Stimulated activated CD8-positive, alpha-beta memory T cell treated with anti-CD3 and anti-CD28 coated beads, Interleukin-4, amount 100 ng/mL, for 1 hour (primary cell): Measurements from ENCODE around the gene COL19A1.
"Not testable (repeated sequence)": the region's sequence is repeated elsewhere in the genome, so short reads cannot be mapped to it uniquely, and the experiment has no call there.

ENCODE experiments used
- DNase-seq, 2 donors: peaks; one replicate each; pipeline ENCODE4 v3.0.0-alpha.2; 2020; ENCODE audit warnings: low read depth in 2 of 2, low spot score in 1 of 2

COL19A1 gene

GRCh38 chr6:69900869-69901268 lies 34.5 kb downstream of the COL19A1 start:
- no peak for DNase-seq

GRCh38 chr6:69901361-69901760 lies 35.0 kb downstream of the COL19A1 start:
- no peak for DNase-seq

- no peak for DNase-seq
These were observed 41.7 kb downstream of the COL19A1 start for GRCh38 chr6:69907981-69908498.

GRCh38 chr6:69913361-69913760 lies 47.0 kb downstream of the COL19A1 start:
- DNase-seq: no peak

GRCh38 chr6:69914015-69914485 lies 47.7 kb downstream of the COL19A1 start:
- no peak for DNase-seq

GRCh38 chr6:69915346-69915745 lies 49.0 kb downstream of the COL19A1 start:
- DNase-seq: no peak

- DNase-seq: no peak
These were observed 51.5 kb downstream of the COL19A1 start for GRCh38 chr6:69917834-69918233.

- DNase-seq: no peak
These were observed 52.6 kb downstream of the COL19A1 start for GRCh38 chr6:69918813-69919475.

- DNase-seq: not testable (repeated sequence)
These were observed 54.7 kb downstream of the COL19A1 start for GRCh38 chr6:69921066-69921465.

GRCh38 chr6:69921611-69922010 lies 55.3 kb downstream of the COL19A1 start:
- DNase-seq: not testable (repeated sequence)

GRCh38 chr6:69926745-69927144 lies 60.4 kb downstream of the COL19A1 start:
- DNase-seq: no peak

GRCh38 chr6:69933239-69933638 lies 66.9 kb downstream of the COL19A1 start:
- no peak for DNase-seq

- DNase-seq: no peak
These were observed 68.7 kb downstream of the COL19A1 start for GRCh38 chr6:69935079-69935478.

- DNase-seq: no peak
These were observed 70.5 kb downstream of the COL19A1 start for GRCh38 chr6:69936674-69937363.

- DNase-seq: no peak
These were observed 71.2 kb downstream of the COL19A1 start for GRCh38 chr6:69937402-69938136.

- DNase-seq: no peak
These were observed 76.1 kb downstream of the COL19A1 start for GRCh38 chr6:69942485-69942884.

- DNase-seq: no peak
These were observed 78.8 kb downstream of the COL19A1 start for GRCh38 chr6:69945192-69945591.

GRCh38 chr6:69948479-69949114 lies 82.2 kb downstream of the COL19A1 start:
- DNase-seq: no peak

GRCh38 chr6:69953491-69953890 lies 87.1 kb downstream of the COL19A1 start:
- DNase-seq: no peak

GRCh38 chr6:69954733-69955132 lies 88.4 kb downstream of the COL19A1 start:
- no peak for DNase-seq

- DNase-seq: no peak
These were observed 91.7 kb downstream of the COL19A1 start for GRCh38 chr6:69957985-69958559.
